Gastrocnemius medialis (tissue), 4 donors: ENCODE data around the gene RHOT1. TPM values are rescaled to one million over a fixed set of nuclear protein-coding genes. Genes with fewer than 3 reads are reported as not detected.

ENCODE experiments used
- ATAC-seq, 2 donors: fragments of 150-250 bp; one replicate each; pipeline ENCODE4 v1.9.1; 2016
- DNase-seq, 2 donors: peaks; one replicate each; pipeline ENCODE4 v3.0.0-alpha.2; 2019
- H3K27ac ChIP-seq, 4 donors: fragments of 200-600 bp; sonication (generic); 1 replicate in 1 of 4; 2 replicates in 3 of 4; pipeline ENCODE4 v1.5.1; 2016 to 2018; ENCODE audit warnings: mild to moderate bottlenecking in 2 of 4, moderate library complexity in 1 of 4
- H3K27me3 ChIP-seq, 3 donors: fragments of 200-600 bp; sonication (generic) in 2 of 3; 1 replicate in 1 of 3; 2 replicates in 2 of 3; pipeline versions ENCODE4 v1.5.1 to v1.6.0; 2016 to 2019; ENCODE audit warnings: mild to moderate bottlenecking in 1 of 3, moderate library complexity in 1 of 3
- H3K36me3 ChIP-seq, 2 donors: fragments of 200-600 bp; sonication (generic) in 1 of 2; one replicate each; pipeline ENCODE4 v1.5.1; 2017 to 2018
- H3K4me1 ChIP-seq, 2 donors: fragments of 200-600 bp; sonication (generic) in 1 of 2; one replicate each; pipeline ENCODE4 v1.5.1; 2016 to 2017; ENCODE audit warnings: mild to moderate bottlenecking in 2 of 2
- H3K4me3 ChIP-seq, 4 donors: fragments of 200-600 bp; sonication (generic) in 3 of 4; 1 replicate in 1 of 4; 2 replicates in 3 of 4; pipeline ENCODE4 v1.5.1; 2016 to 2019; ENCODE audit warnings: mild to moderate bottlenecking in 2 of 4
- H3K9me3 ChIP-seq, 3 donors: fragments of 200-600 bp; sonication (generic) in 2 of 3; 1 replicate in 1 of 3; 2 replicates in 2 of 3; pipeline ENCODE4 v1.5.1; 2016 to 2019
- CTCF ChIP-seq, 5 experiments: fragments of 450-650 bp in 3 of 5; fragments of 200-600 bp in 2 of 5; sonication (generic) in 2 of 5; IDR thresholded peaks in 4 of 5; conservative IDR thresholded peaks in 1 of 5; 1 replicate in 4 of 5; 2 replicates in 1 of 5; pipeline ENCODE4 v1.5.1; 2016 to 2019; ENCODE audit warnings: antibody characterized with exemption in 5 of 5, mild to moderate bottlenecking in 3 of 5, moderate library complexity in 3 of 5
- POLR2A ChIP-seq, 2 donors: fragments of 450-650 bp; IDR thresholded peaks; one replicate each; pipeline ENCODE4 v1.6.1; 2017; ENCODE audit warnings: antibody characterized with exemption in 2 of 2, mild to moderate bottlenecking in 2 of 2, moderate library complexity in 2 of 2
- in situ Hi-C, 4 donors: fragments of 200-750 bp; cut with MboI; loops; one replicate each; pipeline versions ENCODE4 v1.15.0 to v1.8.0; 2017; ENCODE audit warnings: low sequenced_read_pairs in 4 of 4
- intact Hi-C: fragments of 100-400 bp; cut with DNase I; formaldehyde crosslinking; loops from one replicate; pipeline ENCODE4 v1.15.1; 2023; ENCODE audit warnings: low total_unique reads
- total RNA-seq, 4 donors: library from RNA; depleted of rRNA; stranded (reverse); fragments of >200 nt; gene quantifications; one replicate each; pipeline versions ENCODE4 v1.1.0 to v1.2.3, GENCODE V29; 2016

Gene RHOT1
- total RNA-seq, 4 donors from 2014 or later = 30.8 to 67.5 (median 36.2) TPM

GRCh38 chr17:32208436-32208835, 66.1 kb downstream of the RHOT1 start:
- no peak for ATAC-seq
- intact Hi-C loops = no loop called here

GRCh38 chr17:32209608-32210007, 67.3 kb downstream of the RHOT1 start:
- Histone ChIP-seq H3K4me1 (no peaks in the 10 kb centered on the region), H3K27ac (no peak overlapping the region), H3K4me3 (no peak overlapping the region), H3K27me3 (no peaks in the 10 kb centered on the region), H3K9me3 (no peaks in the 10 kb centered on the region), H3K36me3 (peaks cover 0 to 52% of the 10 kb centered on the region in 2 donors)
- in situ Hi-C loops = no loop called here
- TF ChIP-seq POLR2A (IDR thresholded peaks at IDR 0.05) = no peak
- intact Hi-C loops = no loop called here
- DNase-seq (no peak), ATAC-seq (no peak)

More at GRCh38 chr17:32208436-32208835, 66.1 kb downstream of the RHOT1 start:
- in situ Hi-C loops = no loop called here
- Histone ChIP-seq H3K36me3 (peaks cover 0 to 58% of the 10 kb centered on the region in 2 donors), H3K4me3 (no peak overlapping the region), H3K9me3 (no peaks in the 10 kb centered on the region), H3K27ac (no peak overlapping the region), H3K27me3 (no peaks in the 10 kb centered on the region), H3K4me1 (no peaks in the 10 kb centered on the region)
- TF ChIP-seq CTCF (IDR thresholded peaks at IDR 0.05 in 4 of 5, conservative IDR thresholded peaks at IDR 0.05 in 1 of 5) (no peak), POLR2A (IDR thresholded peaks at IDR 0.05) (no peak)
- no peak for DNase-seq

- Histone ChIP-seq H3K9me3 (no peaks in the 10 kb centered on the region), H3K36me3 (peaks cover 0 to 45% of the 10 kb centered on the region in 2 donors), H3K27ac (no peak overlapping the region), H3K4me3 (no peak overlapping the region), H3K27me3 (no peaks in the 10 kb centered on the region), H3K4me1 (no peaks in the 10 kb centered on the region)
- ATAC-seq = no peak
- in situ Hi-C loops = no loop called here
- no peak for DNase-seq
- TF ChIP-seq POLR2A (IDR thresholded peaks at IDR 0.05) (no peak), CTCF (IDR thresholded peaks at IDR 0.05 in 4 of 5, conservative IDR thresholded peaks at IDR 0.05 in 1 of 5) (no peak)
- intact Hi-C loops = no loop called here
These were observed 69.4 kb downstream of the RHOT1 start for GRCh38 chr17:32211671-32212070.

- H3K9me3 ChIP-seq = no peaks in the 10 kb centered on the region
- peaks cover 0 to 17% of the 10 kb centered on the region in 2 donors for H3K36me3 ChIP-seq
- no peaks in the 10 kb centered on the region for H3K4me1 ChIP-seq
- DNase-seq (no peak), ATAC-seq (no peak)
- H3K27me3 ChIP-seq = no peaks in the 10 kb centered on the region
- in situ Hi-C loops (no loop called here), intact Hi-C loops (no loop called here)
- TF ChIP-seq CTCF (IDR thresholded peaks at IDR 0.05 in 4 of 5, conservative IDR thresholded peaks at IDR 0.05 in 1 of 5) (no peak), POLR2A (IDR thresholded peaks at IDR 0.05) (no peak)
- H3K4me3 ChIP-seq = no peak overlapping the region
- no peak overlapping the region for H3K27ac ChIP-seq
These were observed 73.4 kb downstream of the RHOT1 start for GRCh38 chr17:32215696-32216095.

- H3K36me3 ChIP-seq = peaks cover 0 to 19% of the 10 kb centered on the region in 2 donors
- ATAC-seq = no peak
- no peaks in the 10 kb centered on the region for H3K9me3 ChIP-seq
- TF ChIP-seq CTCF (IDR thresholded peaks at IDR 0.05 in 4 of 5, conservative IDR thresholded peaks at IDR 0.05 in 1 of 5) (no peak), POLR2A (IDR thresholded peaks at IDR 0.05) (no peak)
- no peak overlapping the region for H3K4me3 ChIP-seq
- H3K27ac ChIP-seq = no peak overlapping the region
- DNase-seq = no peak
- in situ Hi-C loops (no loop called here), intact Hi-C loops (no loop called here)
- no peaks in the 10 kb centered on the region for H3K27me3 ChIP-seq
- no peaks in the 10 kb centered on the region for H3K4me1 ChIP-seq
These were observed 80.3 kb downstream of the RHOT1 start for GRCh38 chr17:32222621-32223020.
